ENCODE data around the gene ZNF575.

The ZNF575 gene

GRCh38 chr19:43532962-43533545 is at the start of gene ZNF575:
Gene ZNF575, plus strand, starts transcription at chr19:43533188. Its CDS starts 1,235 bp downstream, at chr19:43534423.
- peak; percentile 81 to 91 for DNase-seq (ENCODE audit: extremely low read depth in 1 of 2, low read depth in 1 of 2)

GRCh38 chr19:43483281-43483680 is 49.7 kb upstream of the ZNF575 start:
- DNase-seq (ENCODE audit: extremely low read depth in 1 of 2, low read depth in 1 of 2) = no peak

- DNase-seq (ENCODE audit: extremely low read depth in 1 of 2, low read depth in 1 of 2) = no peak
Measured at GRCh38 chr19:43485951-43486350, 47.0 kb upstream of the ZNF575 start.

- DNase-seq (ENCODE audit: extremely low read depth in 1 of 2, low read depth in 1 of 2) = no peak
Measured at GRCh38 chr19:43486412-43486811, 46.6 kb upstream of the ZNF575 start.

GRCh38 chr19:43488179-43488578 is 44.8 kb upstream of the ZNF575 start:
- DNase-seq (ENCODE audit: extremely low read depth in 1 of 2, low read depth in 1 of 2) = no peak

- no peak for DNase-seq (ENCODE audit: extremely low read depth in 1 of 2, low read depth in 1 of 2)
Measured at GRCh38 chr19:43489310-43489709, 43.7 kb upstream of the ZNF575 start.

- no peak for DNase-seq (ENCODE audit: extremely low read depth in 1 of 2, low read depth in 1 of 2)
Measured at GRCh38 chr19:43489979-43490599, 42.9 kb upstream of the ZNF575 start.

- no peak for DNase-seq (ENCODE audit: extremely low read depth in 1 of 2, low read depth in 1 of 2)
Measured at GRCh38 chr19:43490759-43491158, 42.2 kb upstream of the ZNF575 start.

- DNase-seq (ENCODE audit: extremely low read depth in 1 of 2, low read depth in 1 of 2) = no peak
Measured at GRCh38 chr19:43495082-43495481, 37.9 kb upstream of the ZNF575 start.

- DNase-seq (ENCODE audit: extremely low read depth in 1 of 2, low read depth in 1 of 2) = no peak
Measured at GRCh38 chr19:43496960-43497359, 36.0 kb upstream of the ZNF575 start.

- no peak for DNase-seq (ENCODE audit: extremely low read depth in 1 of 2, low read depth in 1 of 2)
Measured at GRCh38 chr19:43498233-43498842, 34.6 kb upstream of the ZNF575 start.

- no peak for DNase-seq (ENCODE audit: extremely low read depth in 1 of 2, low read depth in 1 of 2)
Measured at GRCh38 chr19:43499042-43499441, 33.9 kb upstream of the ZNF575 start.

- DNase-seq (ENCODE audit: extremely low read depth in 1 of 2, low read depth in 1 of 2) = no peak
Measured at GRCh38 chr19:43501661-43502418, 31.1 kb upstream of the ZNF575 start.

- no peak for DNase-seq (ENCODE audit: extremely low read depth in 1 of 2, low read depth in 1 of 2)
Measured at GRCh38 chr19:43502419-43502976, 30.5 kb upstream of the ZNF575 start.

GRCh38 chr19:43503501-43504425 is 29.2 kb upstream of the ZNF575 start:
- DNase-seq (ENCODE audit: extremely low read depth in 1 of 2, low read depth in 1 of 2) = peak; percentile 94 to 98

- no peak for DNase-seq (ENCODE audit: extremely low read depth in 1 of 2, low read depth in 1 of 2)
Measured at GRCh38 chr19:43504426-43505185, 28.4 kb upstream of the ZNF575 start, which contains the start of gene PHLDB3. Gene PHLDB3, minus strand, starts transcription at chr19:43504746. Its CDS starts 628 bp downstream, at chr19:43504118.

- no peak for DNase-seq (ENCODE audit: extremely low read depth in 1 of 2, low read depth in 1 of 2)
Measured at GRCh38 chr19:43505186-43505456, 27.9 kb upstream of the ZNF575 start.

- DNase-seq (ENCODE audit: extremely low read depth in 1 of 2, low read depth in 1 of 2) = no peak
Measured at GRCh38 chr19:43505941-43506340, 27.0 kb upstream of the ZNF575 start.

- DNase-seq (ENCODE audit: extremely low read depth in 1 of 2, low read depth in 1 of 2) = no peak
Measured at GRCh38 chr19:43506629-43507028, 26.4 kb upstream of the ZNF575 start.

GRCh38 chr19:43507880-43508279 is 25.1 kb upstream of the ZNF575 start:
- DNase-seq (ENCODE audit: extremely low read depth in 1 of 2, low read depth in 1 of 2) = no peak

All from stimulated activated CD8-positive, alpha-beta memory T cell treated with anti-CD3 and anti-CD28 coated beads, Interleukin-7, amount 100 ng/mL, for 48 hours (primary cell).